HG03045 (cell line): ENCODE data around the gene HSF4.

Experiments used
- ATAC-seq: cut with Tn5 transposase; IDR thresholded peaks from one replicate; pipeline ENCODE4 v1.9.1; 2021; ENCODE audit warnings: mild to moderate bottlenecking, moderate library complexity; ENCODE audit not compliant: unreplicated experiment

HSF4 gene

GRCh38 chr16:67216612-67217490 is 52.3 kb downstream of the HSF4 start:
- no peak for ATAC-seq
